WTC11 (cell line): Measurements from ENCODE around the gene DMXL1. TPM values are rescaled to one million over a fixed set of nuclear protein-coding genes. Genes with fewer than 3 reads are reported as not detected.

Experiments used
- ATAC-seq: fragments of 200-7000 bp; cut with Tn5 transposase; 2 replicates; pipeline ENCODE4 v1.10.0; 2021; ENCODE audit warnings: mild to moderate bottlenecking, moderate library complexity
- CTCF ChIA-PET: fragments of 300-600 bp; sonication (Branson Sonifier 250); formaldehyde crosslinking; loops from one replicate; lab custom pipeline; 2021; ENCODE audit warnings: antibody characterized with exemption; lab: Charles Lee
- POLR2A ChIA-PET: fragments of 350-600 bp; sonication (Branson Sonifier 250); formaldehyde crosslinking; loops from one replicate; lab custom pipeline; 2021; ENCODE audit warnings: antibody characterized with exemption; lab: Charles Lee
- DNase-seq: peaks from one replicate; pipeline ENCODE4 v3.0.0; 2021; ENCODE audit warnings: low spot score
- H3K27ac Mint-ChIP-seq: 2 replicates; pipeline ENCODE4 v1.8.0; 2021; ENCODE audit warnings: mixed read lengths
- H3K27me3 Mint-ChIP-seq: 2 replicates; pipeline ENCODE4 v1.8.0; 2021; ENCODE audit warnings: low read depth, mild to moderate bottlenecking, moderate library complexity, mixed read lengths
- H3K36me3 Mint-ChIP-seq: 2 replicates; pipeline ENCODE4 v1.8.0; 2021; ENCODE audit warnings: mixed read lengths
- H3K4me1 Mint-ChIP-seq: 2 replicates; pipeline ENCODE4 v1.8.0; 2022; ENCODE audit warnings: mixed read lengths
- H3K4me3 Mint-ChIP-seq: 2 replicates; pipeline ENCODE4 v1.8.0; 2021; ENCODE audit warnings: mild to moderate bottlenecking, moderate library complexity, mixed read lengths
- H3K9me3 Mint-ChIP-seq: 2 replicates; pipeline ENCODE4 v1.8.0; 2021; ENCODE audit warnings: mixed read lengths
- CBFB ChIP-seq: sonication (generic); formaldehyde crosslinking; IDR thresholded peaks from 2 replicates; pipeline ENCODE4 v1.8.1; 2022; ENCODE audit warnings: mild to moderate bottlenecking, low read depth, missing genetic modification reagents
- CREB1 ChIP-seq: sonication (generic); formaldehyde crosslinking; IDR thresholded peaks from 2 replicates; pipeline ENCODE4 v1.8.0; 2023; ENCODE audit warnings: mild to moderate bottlenecking, missing genetic modification reagents
- E2F5 ChIP-seq: sonication (generic); formaldehyde crosslinking; IDR thresholded peaks from 2 replicates; pipeline ENCODE4 v1.8.1; 2022; ENCODE audit warnings: mild to moderate bottlenecking, moderate library complexity, missing genetic modification reagents
- EMX1 ChIP-seq: fragments of 250-450 bp; sonication (Bioruptor Pico); IDR thresholded peaks from 2 replicates; pipeline ENCODE4 v1.8.0; 2021; ENCODE audit warnings: mild to moderate bottlenecking
- ETV6 ChIP-seq: sonication (generic); formaldehyde crosslinking; IDR thresholded peaks from 2 replicates; pipeline ENCODE4 v1.8.1; 2022; ENCODE audit warnings: mild to moderate bottlenecking, missing genetic modification reagents
- FOXJ3 ChIP-seq: sonication (generic); formaldehyde crosslinking; IDR thresholded peaks from 2 replicates; pipeline ENCODE4 v1.9.0; 2021; ENCODE audit warnings: missing genetic modification reagents, mild to moderate bottlenecking, borderline replicate concordance
- FOXP4 ChIP-seq: sonication (generic); formaldehyde crosslinking; IDR thresholded peaks from 2 replicates; pipeline ENCODE4 v1.8.0; 2022; ENCODE audit warnings: mild to moderate bottlenecking, missing genetic modification reagents
- GABPB1 ChIP-seq: sonication (generic); formaldehyde crosslinking; IDR thresholded peaks from 2 replicates; pipeline ENCODE4 v1.8.1; 2023; ENCODE audit warnings: mild to moderate bottlenecking, missing genetic modification reagents
- IRF1 ChIP-seq: sonication (generic); formaldehyde crosslinking; IDR thresholded peaks from 2 replicates; pipeline ENCODE4 v1.8.0; 2023; ENCODE audit warnings: missing genetic modification reagents
- KAT7 ChIP-seq: sonication (generic); formaldehyde crosslinking; IDR thresholded peaks from 2 replicates; pipeline ENCODE4 v1.8.1; 2023; ENCODE audit warnings: missing genetic modification reagents, mild to moderate bottlenecking, borderline replicate concordance
- MLX ChIP-seq: sonication (generic); formaldehyde crosslinking; IDR thresholded peaks from 2 replicates; pipeline ENCODE4 v1.8.1; 2023; ENCODE audit warnings: mild to moderate bottlenecking, missing genetic modification reagents, moderate library complexity
- MXD4 ChIP-seq: fragments of 250-450 bp; sonication (Bioruptor Pico); IDR thresholded peaks from 2 replicates; pipeline ENCODE4 v1.8.0; 2021; ENCODE audit warnings: mild to moderate bottlenecking, moderate library complexity, borderline replicate concordance
- NR2C2 ChIP-seq: sonication (generic); formaldehyde crosslinking; IDR thresholded peaks from 2 replicates; pipeline ENCODE4 v1.8.0; 2022; ENCODE audit warnings: mild to moderate bottlenecking, missing genetic modification reagents
- RELA ChIP-seq: sonication (generic); formaldehyde crosslinking; IDR thresholded peaks from 2 replicates; pipeline ENCODE4 v1.8.1; 2022; ENCODE audit warnings: missing genetic modification reagents, mild to moderate bottlenecking, borderline replicate concordance
- RORB ChIP-seq: fragments of 250-450 bp; sonication (Bioruptor Pico); IDR thresholded peaks from 2 replicates; pipeline ENCODE4 v1.9.0; 2021; ENCODE audit warnings: mild to moderate bottlenecking
- SP1 ChIP-seq: sonication (generic); formaldehyde crosslinking; conservative IDR thresholded peaks from 2 replicates; pipeline ENCODE4 v1.8.1; 2022; ENCODE audit warnings: missing genetic modification reagents
- STAT6 ChIP-seq: sonication (generic); formaldehyde crosslinking; conservative IDR thresholded peaks from 2 replicates; pipeline ENCODE4 v1.8.1; 2023; ENCODE audit warnings: mild to moderate bottlenecking, low read depth, missing genetic modification reagents, moderate library complexity
- TCF7 ChIP-seq: sonication (generic); formaldehyde crosslinking; IDR thresholded peaks from 2 replicates; pipeline ENCODE4 v1.8.0; 2022; ENCODE audit warnings: mild to moderate bottlenecking, low read depth, missing genetic modification reagents, moderate library complexity
- TP53 ChIP-seq: sonication (generic); formaldehyde crosslinking; IDR thresholded peaks from 2 replicates; pipeline ENCODE4 v1.8.1; 2023; ENCODE audit warnings: mild to moderate bottlenecking, missing genetic modification reagents
- USF1 ChIP-seq: sonication (generic); formaldehyde crosslinking; IDR thresholded peaks from 2 replicates; pipeline ENCODE4 v1.8.0; 2022; ENCODE audit warnings: mild to moderate bottlenecking, missing genetic modification reagents
- ZBTB43 ChIP-seq: sonication (generic); formaldehyde crosslinking; IDR thresholded peaks from 2 replicates; pipeline ENCODE4 v1.8.1; 2023; ENCODE audit warnings: mild to moderate bottlenecking, missing genetic modification reagents
- ZNF232 ChIP-seq: sonication (generic); formaldehyde crosslinking; IDR thresholded peaks from 2 replicates; pipeline ENCODE4 v1.8.0; 2022; ENCODE audit warnings: mild to moderate bottlenecking, missing genetic modification reagents
- ZNF423 ChIP-seq: fragments of 250-450 bp; sonication (Bioruptor Pico); IDR thresholded peaks from 2 replicates; pipeline ENCODE4 v2.1.2; 2022; ENCODE audit warnings: mild to moderate bottlenecking, moderate library complexity
- ZNF425 ChIP-seq: fragments of 250-450 bp; sonication (Bioruptor Pico); conservative IDR thresholded peaks from 2 replicates; pipeline ENCODE4 v1.9.0; 2021; ENCODE audit warnings: mild to moderate bottlenecking
- total RNA-seq: library from RNA; stranded (reverse); gene quantifications from 3 replicates; pipeline ENCODE4 v1.2.3, GENCODE V29; 2021

The DMXL1 gene
- total RNA-seq, 1 experiment from 2014 or later = 43.7 TPM

GRCh38 chr5:119200795-119201194, 129.9 kb downstream of the DMXL1 start (continued):
- TF ChIP-seq TCF7 (CRISPR knock-in tag) = no peak
- TF ChIP-seq MLX (CRISPR knock-in tag) = no peak

GRCh38 chr5:119207105-119207504, 136.2 kb downstream of the DMXL1 start:
- POLR2A ChIA-PET = no interaction called here
- ATAC-seq = no peak
- Mint-ChIP-seq H3K36me3 (peaks cover 10% of the 10 kb centered on the region), H3K27me3 (no peaks in the 10 kb centered on the region), H3K9me3 (no peaks in the 10 kb centered on the region), H3K4me3 (no peak overlapping the region), H3K4me1 (no peaks in the 10 kb centered on the region), H3K27ac (no peak overlapping the region)
- DNase-seq = no peak
- TF ChIP-seq ZNF232 (CRISPR knock-in tag) (no peak), USF1 (CRISPR knock-in tag) (no peak), MXD4 (CRISPR knock-in tag) (no peak), NR2C2 (CRISPR knock-in tag) (no peak), FOXJ3 (CRISPR knock-in tag) (no peak), GABPB1 (no peak), CBFB (CRISPR knock-in tag) (no peak), RORB (CRISPR knock-in tag) (no peak), E2F5 (CRISPR knock-in tag) (no peak), IRF1 (CRISPR knock-in tag) (no peak), ZNF423 (CRISPR knock-in tag) (no peak)
- CTCF ChIA-PET = no interaction called here

- POLR2A ChIA-PET = no interaction called here
- Mint-ChIP-seq H3K27ac (no peak overlapping the region), H3K4me3 (no peak overlapping the region), H3K27me3 (no peaks in the 10 kb centered on the region), H3K4me1 (no peaks in the 10 kb centered on the region), H3K36me3 (no peaks in the 10 kb centered on the region), H3K9me3 (no peaks in the 10 kb centered on the region)
- ATAC-seq (no peak; the same call in 1 of the 2 replicates), DNase-seq (no peak)
- CTCF ChIA-PET = interaction anchor here (0.5 to 0.7 kb wide), 3 partner anchors 132 to 200 kb away, joined by 3 read pairs; no protein-coding TSS in a partner anchor
- TF ChIP-seq ZBTB43 (CRISPR knock-in tag) (no peak), TP53 (no peak), KAT7 (CRISPR knock-in tag) (no peak), SP1 (CRISPR knock-in tag) (no peak), STAT6 (CRISPR knock-in tag) (no peak), FOXP4 (CRISPR knock-in tag) (no peak), ETV6 (no peak), CREB1 (no peak), EMX1 (CRISPR knock-in tag) (no peak), TCF7 (CRISPR knock-in tag) (no peak), MXD4 (CRISPR knock-in tag) (no peak), RELA (CRISPR knock-in tag) (no peak), ZNF425 (CRISPR knock-in tag) (no peak)
These were observed 141.1 kb downstream of the DMXL1 start for GRCh38 chr5:119212026-119212425.
